Ovary (tissue), 9 donors: ENCODE data around the gene GABRR3. TPM values are rescaled to one million over a fixed set of nuclear protein-coding genes. Genes with fewer than 3 reads are reported as not detected.

Experiments used
- DNase-seq, 5 donors: peaks; one replicate each; pipeline ENCODE4 v3.0.0-alpha.2; 2019 to 2020
- H3K27ac ChIP-seq, 2 donors: fragments of 200-600 bp; one replicate each; pipeline versions ENCODE4 v1.5.1 to v1.8.0; 2019 to 2022
- H3K27me3 ChIP-seq: fragments of 200-600 bp; one replicate; pipeline ENCODE4 v1.8.0; 2022
- H3K36me3 ChIP-seq: fragments of 200-600 bp; sonication (generic); one replicate; pipeline ENCODE4 v1.5.1; 2019
- H3K4me1 ChIP-seq: one replicate; pipeline ENCODE4 v1.8.1; 2013; ENCODE audit warnings: mild to moderate bottlenecking, moderate library complexity; ENCODE audit not compliant: insufficient read depth
- H3K4me3 ChIP-seq: fragments of 200-600 bp; sonication (generic); one replicate; pipeline ENCODE4 v1.5.1; 2017
- H3K9me3 ChIP-seq, 2 donors: fragments of 200-600 bp in 1 of 2; sonication (generic) in 1 of 2; one replicate each; pipeline versions ENCODE4 v1.5.1 to v1.8.1; 2013 to 2019; ENCODE audit warnings: mild to moderate bottlenecking in 1 of 2, moderate library complexity in 1 of 2
- EP300 ChIP-seq: sonication (generic); formaldehyde crosslinking; IDR thresholded peaks from one replicate; pipeline ENCODE4 v1.6.1; 2017; ENCODE audit warnings: antibody characterized with exemption
- POLR2A ChIP-seq: fragments of 450-650 bp; IDR thresholded peaks from one replicate; pipeline ENCODE4 v1.6.1; 2017; ENCODE audit warnings: antibody characterized with exemption, mild to moderate bottlenecking, moderate library complexity
- WGBS, 3 donors: extraction: QIAGEN DNeasy Blood & Tissue Kit in 1 of 3; methylation state at CpG; one replicate each; pipeline versions ENCODE4 v1.1.5 to v1.1.7; 2013 to 2017; 5-methylcytosine and 5-hydroxymethylcytosine counted together
- intact Hi-C, 4 donors: fragments of 100-400 bp; cut with DNase I; formaldehyde crosslinking; loops; one replicate each; pipeline versions ENCODE4 v1.11.0 to v1.15.1; 2022 to 2023
- polyA plus RNA-seq, 2 donors: library from polyadenylated mRNA; stranded (reverse); fragments of 200-250 nt in 1 of 2; fragments of 350-450 nt in 1 of 2; fragmentation: Illumina TruSeq in 1 of 2; extraction: RNeasy Lipid Tissue Mini Kit (QIAGEN cat#74804) in 1 of 2; gene quantifications; one replicate each; pipeline ENCODE4 v1.2.3, GENCODE V29; 2013 to 2014
- total RNA-seq, 7 donors: library from RNA; depleted of rRNA in 2 of 7; stranded (reverse); fragments of >200 nt in 2 of 7; fragmentation: NEBNext Ultra II Directional in 3 of 7; extraction: Animal tissue kit (Norgen Biotek cat#: 25700) in 3 of 7; gene quantifications; one replicate each; pipeline versions ENCODE4 v1.1.0 to v1.2.4, GENCODE V29; 2016 to 2023
- TF ChIP-seq, protein P1 (sequence below), 3 donors: fragments of 450-650 bp in 2 of 3; fragments of 200-600 bp in 1 of 3; IDR thresholded peaks; one replicate each; pipeline versions ENCODE4 v1.5.1 to v1.8.0; 2016 to 2022; ENCODE audit warnings: antibody characterized with exemption in 3 of 3, mild to moderate bottlenecking in 1 of 3
- donor health status: DM: no; HTN: no; CAD: no; lungs with moderate emphysema.
- donor health status: DM: no; HTN: no; CAD: no.
- donor health status: Bipolar disorder and iron deficiency.
- donor health status: DM: yes; HTN: yes; CAD: no.
- donor health status: DM: no; HTN: no; CAD: no.
- donor health status: DM: yes; HTN: yes; CAD: no.

GABRR3 gene
- total and polyA plus RNA-seq, 9 donors, result not detected

DNA sequence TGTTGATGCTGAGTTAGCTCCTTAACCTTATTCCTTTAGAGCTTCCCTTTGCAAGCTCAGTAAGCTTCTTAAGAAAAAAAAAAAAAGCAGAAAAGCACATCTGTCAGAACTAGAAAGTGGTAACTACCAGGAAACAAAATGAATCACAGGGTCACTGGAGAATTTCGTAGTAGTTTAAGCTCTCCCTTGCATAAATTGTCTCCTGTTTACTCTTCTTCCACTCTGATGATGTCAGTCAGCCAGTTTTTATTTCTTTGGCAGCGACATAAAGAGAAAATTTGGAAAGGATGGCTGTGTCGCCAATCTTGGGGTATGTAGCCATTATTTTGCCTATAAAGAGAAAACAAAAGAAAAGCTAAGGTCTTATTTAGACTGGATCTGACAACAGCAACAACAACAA is 3.2 kb upstream of the GABRR3 start:
- Histone ChIP-seq H3K9me3 (no peaks in the 10 kb centered on the region), H3K4me1 (no peaks in the 10 kb centered on the region), H3K4me3 (no peak overlapping the region), H3K27me3 (no peaks in the 10 kb centered on the region), H3K36me3 (no peaks in the 10 kb centered on the region), H3K27ac (no peak overlapping the region)
- intact Hi-C loops, result no loop called here
- TF ChIP-seq, protein P1, sequence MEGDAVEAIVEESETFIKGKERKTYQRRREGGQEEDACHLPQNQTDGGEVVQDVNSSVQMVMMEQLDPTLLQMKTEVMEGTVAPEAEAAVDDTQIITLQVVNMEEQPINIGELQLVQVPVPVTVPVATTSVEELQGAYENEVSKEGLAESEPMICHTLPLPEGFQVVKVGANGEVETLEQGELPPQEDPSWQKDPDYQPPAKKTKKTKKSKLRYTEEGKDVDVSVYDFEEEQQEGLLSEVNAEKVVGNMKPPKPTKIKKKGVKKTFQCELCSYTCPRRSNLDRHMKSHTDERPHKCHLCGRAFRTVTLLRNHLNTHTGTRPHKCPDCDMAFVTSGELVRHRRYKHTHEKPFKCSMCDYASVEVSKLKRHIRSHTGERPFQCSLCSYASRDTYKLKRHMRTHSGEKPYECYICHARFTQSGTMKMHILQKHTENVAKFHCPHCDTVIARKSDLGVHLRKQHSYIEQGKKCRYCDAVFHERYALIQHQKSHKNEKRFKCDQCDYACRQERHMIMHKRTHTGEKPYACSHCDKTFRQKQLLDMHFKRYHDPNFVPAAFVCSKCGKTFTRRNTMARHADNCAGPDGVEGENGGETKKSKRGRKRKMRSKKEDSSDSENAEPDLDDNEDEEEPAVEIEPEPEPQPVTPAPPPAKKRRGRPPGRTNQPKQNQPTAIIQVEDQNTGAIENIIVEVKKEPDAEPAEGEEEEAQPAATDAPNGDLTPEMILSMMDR (IDR thresholded peaks at IDR 0.05), result no peak
- TF ChIP-seq EP300 (no peak), POLR2A (no peak)
- DNase-seq, result no peak
- 26 to 47% (median 31%) methylated on average over 3 of the region's 3 CpGs for WGBS, 3 donors

DNA sequence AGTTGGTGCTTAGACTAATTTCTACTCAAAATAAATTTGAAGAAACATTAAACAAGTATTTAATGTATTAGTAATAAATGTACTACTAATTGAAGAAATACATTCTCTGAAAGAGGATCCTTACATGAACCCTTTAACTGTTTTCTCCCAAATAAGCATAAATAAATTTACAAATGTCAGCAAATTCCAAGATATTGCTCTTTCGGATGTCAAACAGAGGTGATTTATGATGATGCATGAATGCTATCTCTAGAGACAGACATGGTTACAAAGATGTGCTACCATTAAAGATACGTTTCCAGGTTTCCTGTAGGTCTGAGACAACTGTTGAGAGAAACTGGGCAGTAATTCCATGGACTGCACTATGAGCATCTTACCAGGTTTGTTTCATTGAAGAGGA is 629 bp downstream of the GABRR3 start:
- Histone ChIP-seq H3K4me1 (no peaks in the 10 kb centered on the region), H3K36me3 (no peaks in the 10 kb centered on the region), H3K27me3 (no peaks in the 10 kb centered on the region), H3K9me3 (no peaks in the 10 kb centered on the region), H3K27ac (no peak overlapping the region), H3K4me3 (no peak overlapping the region)
- intact Hi-C loops, result no loop called here
- no peak for DNase-seq
- WGBS, 3 donors, result 57 to 67% (median 66%) methylated on average over 2 of the region's 2 CpGs
- TF ChIP-seq EP300 (no peak), POLR2A (no peak)
- TF ChIP-seq, protein P1 (IDR thresholded peaks at IDR 0.05), result no peak

DNA sequence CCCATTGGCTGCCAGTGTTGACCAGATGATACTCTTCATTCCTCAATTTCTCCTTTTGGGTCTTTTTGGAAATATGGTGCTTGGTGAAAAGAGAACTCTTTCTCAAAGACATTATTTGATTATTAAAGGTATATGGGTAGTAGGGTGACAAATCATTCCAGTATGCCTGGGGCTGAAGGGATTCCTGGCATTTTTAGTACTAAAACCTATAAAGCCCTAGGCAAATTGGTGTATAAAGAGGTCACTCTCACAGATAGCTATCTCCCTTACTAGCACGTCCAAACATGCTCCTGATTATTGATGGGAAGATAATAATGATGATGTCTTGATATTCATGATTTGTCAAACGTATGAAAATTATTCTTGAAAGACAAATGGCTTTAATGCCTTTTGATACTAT is 1.1 kb downstream of the GABRR3 start:
- Histone ChIP-seq H3K4me1 (no peaks in the 10 kb centered on the region), H3K4me3 (no peak overlapping the region), H3K9me3 (no peaks in the 10 kb centered on the region), H3K27me3 (no peaks in the 10 kb centered on the region), H3K27ac (no peak overlapping the region), H3K36me3 (no peaks in the 10 kb centered on the region)
- TF ChIP-seq, protein P1 (IDR thresholded peaks at IDR 0.05), result no peak
- TF ChIP-seq POLR2A, result no peak
- no peak for TF ChIP-seq EP300
- intact Hi-C loops, result no loop called here
- no peak for DNase-seq
- 60 to 70% (median 62%) methylated on average over 2 of the region's 2 CpGs for WGBS, 3 donors

DNA sequence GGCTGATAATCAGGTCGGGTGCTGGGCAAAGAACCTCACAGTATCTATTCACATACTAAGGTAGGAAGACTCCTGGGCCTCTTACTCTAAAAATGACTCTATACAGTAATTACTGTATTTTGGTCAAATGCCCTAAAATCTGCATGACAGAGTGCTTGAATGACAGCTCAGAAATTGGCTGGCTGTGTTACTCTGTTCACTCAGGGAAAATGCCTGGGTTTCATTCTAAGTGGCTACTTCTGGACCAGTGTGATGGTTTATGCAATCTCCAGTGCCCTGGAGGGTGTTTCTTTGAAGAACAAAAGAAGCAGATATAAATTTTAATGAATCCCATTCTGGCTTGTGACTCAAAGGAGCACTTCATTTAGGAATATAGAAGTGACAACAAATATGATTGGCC is 2.2 kb downstream of the GABRR3 start:
- no peaks in the 10 kb centered on the region for H3K27me3 ChIP-seq
- H3K4me1 ChIP-seq, result no peaks in the 10 kb centered on the region
- no peaks in the 10 kb centered on the region for H3K9me3 ChIP-seq
- 42 to 46% (median 46%) methylated on average over 1 of the region's 1 CpG for WGBS, 3 donors
- TF ChIP-seq, protein P1 (IDR thresholded peaks at IDR 0.05), result no peak
- TF ChIP-seq EP300 (no peak), POLR2A (no peak)
- H3K4me3 ChIP-seq, result no peak overlapping the region
- intact Hi-C loops, result no loop called here
- no peaks in the 10 kb centered on the region for H3K36me3 ChIP-seq
- no peak overlapping the region for H3K27ac ChIP-seq
- DNase-seq, result no peak

DNA sequence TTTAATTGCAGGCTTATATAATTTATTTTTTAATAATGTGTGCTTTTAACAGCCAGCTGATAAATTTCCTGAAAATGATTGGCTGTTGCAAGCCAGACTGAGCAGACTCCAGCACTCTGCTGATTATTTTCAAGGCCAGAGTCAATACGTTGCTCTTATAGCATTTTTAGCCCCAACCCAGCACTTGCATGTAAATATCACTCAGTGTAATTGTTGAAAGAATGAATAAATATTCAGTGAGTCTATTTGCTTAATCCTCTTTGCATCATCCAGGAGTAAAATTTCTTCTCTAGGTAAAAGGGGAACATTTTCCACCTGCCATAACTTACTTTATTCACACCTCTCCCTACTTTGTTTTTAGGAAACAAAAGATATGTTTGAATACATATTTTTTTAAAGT is 2.9 kb downstream of the GABRR3 start:
- no peak overlapping the region for H3K27ac ChIP-seq
- DNase-seq, result no peak
- H3K4me1 ChIP-seq, result no peaks in the 10 kb centered on the region
- no peak overlapping the region for H3K4me3 ChIP-seq
- H3K36me3 ChIP-seq, result no peaks in the 10 kb centered on the region
- TF ChIP-seq EP300 (no peak), POLR2A (no peak)
- TF ChIP-seq, protein P1 (IDR thresholded peaks at IDR 0.05), result no peak
- 4 to 15% (median 9%) methylated on average over 1 of the region's 1 CpG for WGBS, 3 donors
- intact Hi-C loops, result no loop called here
- H3K9me3 ChIP-seq, result no peaks in the 10 kb centered on the region
- no peaks in the 10 kb centered on the region for H3K27me3 ChIP-seq
